OCI-LY1 (cell line): Measurements from ENCODE around the gene CDAN1.

ENCODE experiments used
- EZH2 ChIP-seq: fragments of 200-600 bp; sonication (generic), shearing (Covaris generic); IDR thresholded peaks from 2 replicates; pipeline ENCODE4 v1.8.0; 2017; ENCODE audit warnings: borderline replicate concordance, mixed run types, mild to moderate bottlenecking, antibody characterized with exemption, low read length, moderate library complexity, mixed read lengths
- TF ChIP-seq, protein P1 (sequence below): fragments of 200-600 bp; sonication (generic), shearing (Covaris generic); IDR thresholded peaks from 2 replicates; pipeline ENCODE4 v1.5.1; 2017; ENCODE audit warnings: mild to moderate bottlenecking, antibody characterized with exemption, low read length, moderate library complexity, mixed read lengths

- TF ChIP-seq, protein P1, sequence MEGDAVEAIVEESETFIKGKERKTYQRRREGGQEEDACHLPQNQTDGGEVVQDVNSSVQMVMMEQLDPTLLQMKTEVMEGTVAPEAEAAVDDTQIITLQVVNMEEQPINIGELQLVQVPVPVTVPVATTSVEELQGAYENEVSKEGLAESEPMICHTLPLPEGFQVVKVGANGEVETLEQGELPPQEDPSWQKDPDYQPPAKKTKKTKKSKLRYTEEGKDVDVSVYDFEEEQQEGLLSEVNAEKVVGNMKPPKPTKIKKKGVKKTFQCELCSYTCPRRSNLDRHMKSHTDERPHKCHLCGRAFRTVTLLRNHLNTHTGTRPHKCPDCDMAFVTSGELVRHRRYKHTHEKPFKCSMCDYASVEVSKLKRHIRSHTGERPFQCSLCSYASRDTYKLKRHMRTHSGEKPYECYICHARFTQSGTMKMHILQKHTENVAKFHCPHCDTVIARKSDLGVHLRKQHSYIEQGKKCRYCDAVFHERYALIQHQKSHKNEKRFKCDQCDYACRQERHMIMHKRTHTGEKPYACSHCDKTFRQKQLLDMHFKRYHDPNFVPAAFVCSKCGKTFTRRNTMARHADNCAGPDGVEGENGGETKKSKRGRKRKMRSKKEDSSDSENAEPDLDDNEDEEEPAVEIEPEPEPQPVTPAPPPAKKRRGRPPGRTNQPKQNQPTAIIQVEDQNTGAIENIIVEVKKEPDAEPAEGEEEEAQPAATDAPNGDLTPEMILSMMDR: no peak
- no peak for TF ChIP-seq EZH2
These were observed 43.9 kb downstream of the CDAN1 start for GRCh38 chr15:42692997-42693396.
